ENCODE results near the gene ODAD3. TPM values are rescaled to one million over a fixed set of nuclear protein-coding genes. Genes with fewer than 3 reads are reported as not detected.

ODAD3 gene
- total RNA-seq, 2 experiments from 2014 or later: not detected

GRCh38 chr19:11373885-11374432 lies 61.0 kb downstream of the ODAD3 start:
- Histone ChIP-seq H3K27me3 (ENCODE audit: control insufficient read depth in 1 of 2, insufficient read depth in 2 of 2, low read length in 2 of 2) (no peaks in the 10 kb centered on the region), H3K36me3 (ENCODE audit: insufficient read depth, low read length) (peaks cover 19% of the 10 kb centered on the region), H3K4me3 (ENCODE audit: low read length) (peak overlapping the region; percentile 87), H3K27ac (ENCODE audit: low read depth in 1 of 2, low read length in 2 of 2) (peak overlapping the region; percentile 97 to 99), H3K4me1 (ENCODE audit: insufficient read depth, low read length) (peaks cover 42% of the 10 kb centered on the region), H3K9me3 (ENCODE audit: control insufficient read depth in 1 of 2, insufficient read depth in 1 of 2, low read length in 2 of 2) (no peaks in the 10 kb centered on the region)
- no peak for TF ChIP-seq CTCF (IDR thresholded peaks at IDR 0.05)
- CTCF ChIA-PET: interaction anchor here (1.9 to 3.3 kb wide), 2 partner anchors 61 to 109 kb away, joined by 9 to 14 read pairs; partner anchors contain the start of genes ODAD3 and PRKCSH
- ATAC-seq (ENCODE audit: poor library complexity) (no peak), DNase-seq (peak in 1 of 14 experiments; percentile 35)
- Mint-ChIP-seq H3K27ac (no peak overlapping the region), H3K4me3 (no peak overlapping the region), H3K36me3 (ENCODE audit: low read depth) (peaks cover 19% of the 10 kb centered on the region), H3K9me3 (no peaks in the 10 kb centered on the region), H3K27me3 (no peaks in the 10 kb centered on the region), H3K4me1 (ENCODE audit: low read depth) (peaks cover 21% of the 10 kb centered on the region)
- intact Hi-C loops (cut with DNase I, micrococcal nuclease): loop anchor here (2.0 to 10.0 kb wide), 3 partner anchors 27 to 449 kb away; partner anchors contain the start of genes CCDC159 (in 1 of the 2), TIMM29 (in 1 of the 2), TMEM205 (in 1 of the 2) and YIPF2 (in 1 of the 2)
- POLR2A ChIA-PET: interaction anchor here (0.5 to 2.7 kb wide), 15 partner anchors 9 to 717 kb away, joined by 3 to 86 read pairs (median 10); partner anchors contain the start of genes CCDC159, ECSIT, ELOF1 and EPOR

GRCh38 chr19:11373166-11373884 lies 61.6 kb downstream of the ODAD3 start:
- ATAC-seq (ENCODE audit: poor library complexity) (no peak), DNase-seq (peak in 1 of 14 experiments; percentile 19)
- Mint-ChIP-seq H3K4me1 (ENCODE audit: low read depth) (peaks cover 21% of the 10 kb centered on the region), H3K27me3 (no peaks in the 10 kb centered on the region), H3K4me3 (peak overlapping the region; percentile 22), H3K27ac (no peak overlapping the region), H3K36me3 (ENCODE audit: low read depth) (peaks cover 24% of the 10 kb centered on the region), H3K9me3 (no peaks in the 10 kb centered on the region)
- CTCF ChIA-PET: interaction anchor here (3.3 kb wide), 1 partner anchor 62 kb away, joined by 14 read pairs; the partner anchor contains the start of genes ODAD3 and PRKCSH
- Histone ChIP-seq H3K4me1 (ENCODE audit: insufficient read depth, low read length) (peaks cover 42% of the 10 kb centered on the region), H3K27ac (ENCODE audit: low read depth in 1 of 2, low read length in 2 of 2) (no peak overlapping the region), H3K9me3 (ENCODE audit: control insufficient read depth in 1 of 2, insufficient read depth in 1 of 2, low read length in 2 of 2) (no peaks in the 10 kb centered on the region), H3K4me3 (ENCODE audit: low read length) (no peak overlapping the region), H3K27me3 (ENCODE audit: control insufficient read depth in 1 of 2, insufficient read depth in 2 of 2, low read length in 2 of 2) (no peaks in the 10 kb centered on the region), H3K36me3 (ENCODE audit: insufficient read depth, low read length) (peaks cover 16% of the 10 kb centered on the region)
- POLR2A ChIA-PET: interaction anchor here (1.5 to 2.7 kb wide), 3 partner anchors 11 to 62 kb away, joined by 4 to 86 read pairs (median 40); partner anchors contain the start of genes CCDC159, ODAD3, PRKCSH and TMEM205
- no peak for TF ChIP-seq CTCF (IDR thresholded peaks at IDR 0.05)
- intact Hi-C loops (cut with DNase I, micrococcal nuclease): loop anchor here (2.0 to 10.0 kb wide), 3 partner anchors 27 to 449 kb away; partner anchors contain the start of genes CCDC159 (in 1 of the 2), TIMM29 (in 1 of the 2), TMEM205 (in 1 of the 2) and YIPF2 (in 1 of the 2)

- Mint-ChIP-seq H3K4me1 (ENCODE audit: low read depth) (peaks cover 10% of the 10 kb centered on the region), H3K27me3 (no peaks in the 10 kb centered on the region), H3K36me3 (ENCODE audit: low read depth) (peaks cover 29% of the 10 kb centered on the region), H3K4me3 (no peak overlapping the region), H3K9me3 (no peaks in the 10 kb centered on the region), H3K27ac (no peak overlapping the region)
- H3K27me3 ChIP-seq (ENCODE audit: control insufficient read depth in 1 of 2, insufficient read depth in 2 of 2, low read length in 2 of 2): no peaks in the 10 kb centered on the region
- no peak for TF ChIP-seq CTCF (IDR thresholded peaks at IDR 0.05)
- POLR2A ChIA-PET: interaction anchor here (1.5 kb wide), 1 partner anchor 11 kb away, joined by 3 read pairs; no protein-coding TSS in a partner anchor
- H3K4me1 ChIP-seq (ENCODE audit: insufficient read depth, low read length): peaks cover 18% of the 10 kb centered on the region
- no peak overlapping the region for H3K27ac ChIP-seq (ENCODE audit: low read depth in 1 of 2, low read length in 2 of 2)
- CTCF ChIA-PET: interaction anchor here (0.6 to 1.4 kb wide), 2 partner anchors 10 to 1267 kb away, joined by 3 to 4 read pairs; no protein-coding TSS in a partner anchor
- H3K36me3 ChIP-seq (ENCODE audit: insufficient read depth, low read length): peaks cover 11% of the 10 kb centered on the region
- intact Hi-C loops (cut with DNase I, micrococcal nuclease): loop anchor here (10.0 kb wide), 2 partner anchors 134 to 446 kb away; partner anchors contain the start of genes TIMM29 (in 1 of the 2), YIPF2 (in 1 of the 2) and ZNF653 (in 1 of the 2)
- DNase-seq (no peak), ATAC-seq (ENCODE audit: poor library complexity) (no peak)
- H3K4me3 ChIP-seq (ENCODE audit: low read length): no peak overlapping the region
- no peaks in the 10 kb centered on the region for H3K9me3 ChIP-seq (ENCODE audit: control insufficient read depth in 1 of 2, insufficient read depth in 1 of 2, low read length in 2 of 2)
Measured at GRCh38 chr19:11370744-11371143, 64.2 kb downstream of the ODAD3 start.
